Measurements from ENCODE around the gene THAP5. TPM values are rescaled to one million over a fixed set of nuclear protein-coding genes. Genes with fewer than 3 reads are reported as not detected.

The THAP5 gene
- polyA plus RNA-seq, 1 donor (not counting 4 experiments of a cell fraction or from before 2014, with no cell fraction given), result 9.2 TPM

GRCh38 chr7:108535257-108535656 lies 34.2 kb downstream of the THAP5 start:
- no peaks in the 10 kb centered on the region for H3K79me2 ChIP-seq (ENCODE audit: control insufficient read depth, insufficient read depth, low read length)
- FAIRE-seq, result no peak

GRCh38 chr7:108533712-108534111 lies 35.8 kb downstream of the THAP5 start:
- Histone ChIP-seq H3K27me3 (ENCODE audit: control insufficient read depth, extremely low read depth, insufficient read depth, low read length) (no peaks in the 10 kb centered on the region), H3K9ac (ENCODE audit: control insufficient read depth, extremely low read depth, insufficient read depth, low read length) (no peak overlapping the region), H3K27ac (ENCODE audit: control insufficient read depth, insufficient read depth, low read length) (no peak overlapping the region), H3K36me3 (ENCODE audit: control insufficient read depth in 2 of 2, extremely low read depth in 1 of 2, insufficient read depth in 2 of 2, low read length in 2 of 2) (no peaks in the 10 kb centered on the region), H3K4me3 (ENCODE audit: control insufficient read depth in 2 of 3, extremely low read depth in 1 of 3, insufficient read depth in 2 of 3, low read depth in 1 of 3, low read length in 3 of 3) (no peak overlapping the region), H2AFZ (ENCODE audit: control insufficient read depth, low read length) (no peak overlapping the region), H4K20me1 (ENCODE audit: control insufficient read depth, extremely low read depth, insufficient read depth, low read length) (no peaks in the 10 kb centered on the region), H3K9me3 (ENCODE audit: control insufficient read depth, low read depth, low read length) (no peaks in the 10 kb centered on the region), H3K79me2 (ENCODE audit: control insufficient read depth, insufficient read depth, low read length) (no peaks in the 10 kb centered on the region), H3K9me1 (ENCODE audit: control insufficient read depth, extremely low read depth, insufficient read depth, low read length) (no peaks in the 10 kb centered on the region), H3K4me2 (ENCODE audit: control insufficient read depth, extremely low read depth, insufficient read depth, low read depth, low read length) (no peak overlapping the region), H3K4me1 (ENCODE audit: control insufficient read depth, extremely low read depth, insufficient read depth, low read length) (no peaks in the 10 kb centered on the region)
- TF ChIP-seq CTCF (optimal IDR thresholded peaks at IDR 0.05 in 1 of 3, IDR thresholded peaks at IDR 0.05 in 1 of 3, conservative IDR thresholded peaks at IDR 0.05 in 1 of 3; ENCODE audit: extremely low read depth in 1 of 3, insufficient read depth in 2 of 3, low read length in 3 of 3) (no peak), EZH2 (IDR thresholded peaks at IDR 0.05; ENCODE audit: low read length) (no peak)
- dilution Hi-C loops (cut with MboI; ENCODE audit: extremely low pct_ligation_motif_present, low sequenced_read_pairs), result no loop called here
- FAIRE-seq (no peak), DNase-seq (ENCODE audit: low read depth, low spot score) (no peak)

More at GRCh38 chr7:108535257-108535656, 34.2 kb downstream of the THAP5 start:
- H4K20me1 ChIP-seq (ENCODE audit: control insufficient read depth, extremely low read depth, insufficient read depth, low read length), result no peaks in the 10 kb centered on the region
- H3K9me3 ChIP-seq (ENCODE audit: control insufficient read depth, low read depth, low read length), result no peaks in the 10 kb centered on the region
- H3K4me2 ChIP-seq (ENCODE audit: control insufficient read depth, extremely low read depth, insufficient read depth, low read depth, low read length), result no peak overlapping the region
- dilution Hi-C loops (cut with MboI; ENCODE audit: extremely low pct_ligation_motif_present, low sequenced_read_pairs), result no loop called here
- TF ChIP-seq CTCF (optimal IDR thresholded peaks at IDR 0.05 in 1 of 3, IDR thresholded peaks at IDR 0.05 in 1 of 3, conservative IDR thresholded peaks at IDR 0.05 in 1 of 3; ENCODE audit: extremely low read depth in 1 of 3, insufficient read depth in 2 of 3, low read length in 3 of 3) (no peak), EZH2 (IDR thresholded peaks at IDR 0.05; ENCODE audit: low read length) (no peak)
- no peak overlapping the region for H2AFZ ChIP-seq (ENCODE audit: control insufficient read depth, low read length)
- no peaks in the 10 kb centered on the region for H3K27me3 ChIP-seq (ENCODE audit: control insufficient read depth, extremely low read depth, insufficient read depth, low read length)
- no peak overlapping the region for H3K27ac ChIP-seq (ENCODE audit: control insufficient read depth, insufficient read depth, low read length)
- H3K36me3 ChIP-seq (ENCODE audit: control insufficient read depth in 2 of 2, extremely low read depth in 1 of 2, insufficient read depth in 2 of 2, low read length in 2 of 2), result no peaks in the 10 kb centered on the region
- DNase-seq (ENCODE audit: low read depth, low spot score), result no peak
- no peak overlapping the region for H3K9ac ChIP-seq (ENCODE audit: control insufficient read depth, extremely low read depth, insufficient read depth, low read length)
- H3K9me1 ChIP-seq (ENCODE audit: control insufficient read depth, extremely low read depth, insufficient read depth, low read length), result no peaks in the 10 kb centered on the region
- H3K4me1 ChIP-seq (ENCODE audit: control insufficient read depth, extremely low read depth, insufficient read depth, low read length), result no peaks in the 10 kb centered on the region
- H3K4me3 ChIP-seq (ENCODE audit: control insufficient read depth in 2 of 3, extremely low read depth in 1 of 3, insufficient read depth in 2 of 3, low read depth in 1 of 3, low read length in 3 of 3), result no peak overlapping the region
